ENCODE data around the gene SIRT2. TPM values are rescaled to one million over a fixed set of nuclear protein-coding genes. Genes with fewer than 3 reads are reported as not detected.

The SIRT2 gene
- polyA plus RNA-seq, 3 donors = 57.5 to 65.9 (median 64.3) TPM

DNA sequence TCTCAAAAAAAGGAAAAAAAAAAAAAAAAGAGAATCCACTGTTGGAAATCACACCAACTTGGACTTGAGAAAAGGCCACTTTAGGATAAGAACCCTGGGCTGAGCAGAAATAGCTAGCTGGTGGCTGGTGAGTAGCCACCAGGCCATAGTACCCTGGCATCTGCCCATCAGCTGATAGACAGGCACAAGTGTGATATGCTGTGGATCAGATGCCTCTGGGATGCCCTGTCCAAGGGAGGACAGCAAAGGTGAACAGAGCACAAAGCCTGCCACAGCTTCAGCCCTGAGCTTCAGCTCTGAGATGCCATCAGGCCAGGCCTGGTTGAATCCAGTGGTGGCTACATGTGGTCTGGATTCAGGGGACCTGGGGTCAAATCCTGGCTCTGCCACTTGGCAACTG, 8.7 kb downstream of the SIRT2 start:
- no peak for DNase-seq
- no peaks in the 10 kb centered on the region for H3K27me3 ChIP-seq (ENCODE audit: control insufficient read depth in 2 of 2, insufficient read depth in 2 of 2, low read length in 2 of 2)
- H4K20me1 ChIP-seq (ENCODE audit: insufficient read depth, low read length) = peaks cover 5% of the 10 kb centered on the region
- H3K4me1 ChIP-seq (ENCODE audit: control insufficient read depth in 1 of 2, insufficient read depth in 2 of 2, low read length in 2 of 2) = no peaks in the 10 kb centered on the region
- intact Hi-C loops (cut with micrococcal nuclease) = loop anchor here in 1 of 2 donors (10.0 kb wide), 1 partner anchor 126 kb away; no protein-coding TSS in a partner anchor
- H3K4me3 ChIP-seq (replicated peaks in 1 of 3; ENCODE audit: low read depth in 2 of 3, low read length in 3 of 3) = no peak overlapping the region
- H2AFZ ChIP-seq (ENCODE audit: insufficient read depth, low read depth, low read length, poor library complexity, severe bottlenecking) = no peak overlapping the region
- Mint-ChIP-seq H3K27me3 (ENCODE audit: low read depth in 3 of 3) (peaks cover 0 to 2% (median 0%) of the 10 kb centered on the region in 3 donors), H3K36me3 (peaks cover 38 to 58% of the 10 kb centered on the region in 2 donors), H3K27ac (no peak overlapping the region), H3K4me1 (no peaks in the 10 kb centered on the region), H3K4me3 (no peak overlapping the region), H3K9me3 (no peaks in the 10 kb centered on the region)
- H3K9me3 ChIP-seq (replicated peaks in 1 of 2; ENCODE audit: control insufficient read depth in 1 of 2, insufficient read depth in 1 of 2, low read length in 2 of 2) = no peaks in the 10 kb centered on the region
- no peak for TF ChIP-seq CTCF (IDR thresholded peaks at IDR 0.05)
- H3K79me2 ChIP-seq (ENCODE audit: insufficient read depth, low read length) = no peaks in the 10 kb centered on the region
- H3K9ac ChIP-seq (ENCODE audit: insufficient read depth, low read length, poor library complexity, severe bottlenecking) = no peak overlapping the region
- peaks cover 41 to 59% of the 10 kb centered on the region in 2 donors for H3K36me3 ChIP-seq (replicated peaks in 1 of 2; ENCODE audit: control insufficient read depth in 1 of 2, insufficient read depth in 2 of 2, low read length in 2 of 2)
- no peak overlapping the region for H3K27ac ChIP-seq (ENCODE audit: low read depth in 1 of 2, low read length in 2 of 2)
- no peak overlapping the region for H3K4me2 ChIP-seq (replicated peaks; ENCODE audit: extremely low read depth, low read length, poor library complexity, severe bottlenecking)

DNA sequence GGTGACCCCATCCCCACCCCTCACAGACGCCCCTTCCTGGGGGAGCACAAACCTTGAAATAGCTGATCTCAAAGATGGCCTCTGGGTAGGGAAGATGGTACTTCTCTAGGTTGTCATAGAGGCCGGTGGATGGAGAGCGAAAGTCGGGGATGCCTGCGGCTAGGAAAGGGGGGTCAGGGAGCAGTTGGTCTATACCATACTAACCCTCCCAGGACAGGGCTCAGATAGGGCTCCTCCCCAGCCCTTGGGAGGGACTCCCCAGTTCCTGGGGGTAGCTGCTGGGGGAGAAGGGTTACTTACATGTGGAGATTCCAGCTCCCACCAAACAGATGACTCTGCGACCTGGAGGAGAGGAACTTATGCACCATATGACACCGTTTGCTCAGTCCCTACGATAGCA, 9.6 kb downstream of the SIRT2 start:
- Histone ChIP-seq H3K27me3 (ENCODE audit: control insufficient read depth in 2 of 2, insufficient read depth in 2 of 2, low read length in 2 of 2) (no peaks in the 10 kb centered on the region), H2AFZ (ENCODE audit: insufficient read depth, low read depth, low read length, poor library complexity, severe bottlenecking) (no peak overlapping the region), H4K20me1 (ENCODE audit: insufficient read depth, low read length) (peaks cover under 1% of the 10 kb centered on the region), H3K4me2 (replicated peaks; ENCODE audit: extremely low read depth, low read length, poor library complexity, severe bottlenecking) (no peak overlapping the region), H3K4me1 (ENCODE audit: control insufficient read depth in 1 of 2, insufficient read depth in 2 of 2, low read length in 2 of 2) (no peaks in the 10 kb centered on the region), H3K27ac (ENCODE audit: low read depth in 1 of 2, low read length in 2 of 2) (no peak overlapping the region), H3K79me2 (ENCODE audit: insufficient read depth, low read length) (no peaks in the 10 kb centered on the region), H3K9ac (ENCODE audit: insufficient read depth, low read length, poor library complexity, severe bottlenecking) (no peak overlapping the region), H3K36me3 (replicated peaks in 1 of 2; ENCODE audit: control insufficient read depth in 1 of 2, insufficient read depth in 2 of 2, low read length in 2 of 2) (peaks cover 41 to 62% of the 10 kb centered on the region in 2 donors), H3K4me3 (replicated peaks in 1 of 3; ENCODE audit: low read depth in 2 of 3, low read length in 3 of 3) (no peak overlapping the region), H3K9me3 (replicated peaks in 1 of 2; ENCODE audit: control insufficient read depth in 1 of 2, insufficient read depth in 1 of 2, low read length in 2 of 2) (no peaks in the 10 kb centered on the region)
- Mint-ChIP-seq H3K9me3 (peaks cover 0 to 2% (median 0%) of the 10 kb centered on the region in 7 donors), H3K4me1 (no peaks in the 10 kb centered on the region), H3K27me3 (ENCODE audit: low read depth in 3 of 3) (peaks cover 0 to 2% (median 0%) of the 10 kb centered on the region in 3 donors), H3K36me3 (peaks cover 36 to 60% of the 10 kb centered on the region in 2 donors), H3K4me3 (no peak overlapping the region), H3K27ac (peak overlapping the region in 1 of 7 donors; percentile 21)
- no peak for TF ChIP-seq CTCF (IDR thresholded peaks at IDR 0.05)
- DNase-seq = no peak
- intact Hi-C loops (cut with micrococcal nuclease) = loop anchor here in 1 of 2 donors (10.0 kb wide), 1 partner anchor 125 kb away; no protein-coding TSS in a partner anchor
- WGBS (ENCODE audit: insufficient coverage) = 100% methylated on average over 1 of the region's 8 CpGs
